Sigmoid colon (tissue), 7 donors: ENCODE results near the gene OR1E1. TPM values are rescaled to one million over a fixed set of nuclear protein-coding genes. Genes with fewer than 3 reads are reported as not detected.
"Not testable (repeated sequence)": the region's sequence is repeated elsewhere in the genome, so short reads cannot be mapped to it uniquely, and the experiment has no call there.

Source experiments
- DNase-seq: peaks from one replicate; pipeline ENCODE4 v3.0.0-alpha.2; 2019
- H3K27ac ChIP-seq, 4 donors: fragments of 200-600 bp; sonication (generic); one replicate each; pipeline ENCODE4 v1.5.1; 2016 to 2019; ENCODE audit warnings: mild to moderate bottlenecking in 1 of 4
- H3K27me3 ChIP-seq, 3 donors: fragments of 200-600 bp; sonication (generic); one replicate each; pipeline ENCODE4 v1.5.1; 2019; ENCODE audit warnings: mild to moderate bottlenecking in 1 of 3
- H3K36me3 ChIP-seq, 4 donors: fragments of 200-600 bp; sonication (generic); one replicate each; pipeline ENCODE4 v1.5.1; 2016 to 2019
- H3K4me1 ChIP-seq, 4 donors: fragments of 200-600 bp; sonication (generic); one replicate each; pipeline ENCODE4 v1.5.1; 2017 to 2019
- H3K4me3 ChIP-seq, 4 donors: fragments of 200-600 bp; sonication (generic); one replicate each; pipeline ENCODE4 v1.5.1; 2017 to 2019; ENCODE audit warnings: mild to moderate bottlenecking in 2 of 4, moderate library complexity in 1 of 4
- H3K9me3 ChIP-seq, 4 donors: fragments of 200-600 bp in 3 of 4; sonication (generic) in 3 of 4; one replicate each; pipeline versions ENCODE4 v1.5.1 to v1.6.1; 2013 to 2019
- CTCF ChIP-seq, 4 experiments: fragments of 450-650 bp in 3 of 4; fragments of 200-600 bp in 1 of 4; IDR thresholded peaks; one replicate each; pipeline ENCODE4 v1.5.1; 2016 to 2019; ENCODE audit warnings: antibody characterized with exemption in 4 of 4, mild to moderate bottlenecking in 3 of 4, moderate library complexity in 2 of 4
- EP300 ChIP-seq, 4 donors: sonication (generic); formaldehyde crosslinking; IDR thresholded peaks; one replicate each; pipeline ENCODE4 v1.6.1; 2017; ENCODE audit warnings: antibody characterized with exemption in 4 of 4
- POLR2A ChIP-seq, 2 donors: fragments of 450-650 bp; IDR thresholded peaks; one replicate each; pipeline ENCODE4 v1.6.1; 2016; ENCODE audit warnings: antibody characterized with exemption in 2 of 2, mild to moderate bottlenecking in 2 of 2, moderate library complexity in 2 of 2
- POLR2AphosphoS5 ChIP-seq, 4 donors: sonication (generic); formaldehyde crosslinking; IDR thresholded peaks; one replicate each; pipeline ENCODE4 v1.6.1; 2017; ENCODE audit warnings: antibody characterized with exemption in 4 of 4
- WGBS, 2 donors: extraction: QIAGEN DNeasy Blood & Tissue Kit; methylation state at CpG; one replicate each; pipeline ENCODE4 v1.1.7; 2013; 5-methylcytosine and 5-hydroxymethylcytosine counted together
- intact Hi-C: fragments of 100-400 bp; cut with DNase I; formaldehyde crosslinking; loops from one replicate; pipeline ENCODE4 v1.15.1; 2023
- polyA plus RNA-seq, 3 donors: library from polyadenylated mRNA; stranded (reverse); fragments of 200-250 nt; gene quantifications; one replicate each; pipeline ENCODE4 v1.2.3, GENCODE V29; 2013
- total RNA-seq, 4 donors: library from RNA; depleted of rRNA; stranded (reverse); fragments of >200 nt; gene quantifications; one replicate each; pipeline ENCODE4 v1.1.0, GENCODE V29; 2016
- donor health status: healthy with polysubstance abuse.
- donor health status: Bipolar disorder and iron deficiency.
- donor health status: healthy.

The OR1E1 gene
- under 1 TPM in 1 of 4 donors, not detected in 3; 0.33 TPM for total RNA-seq
- not detected for polyA plus RNA-seq

- Histone ChIP-seq H3K27me3 (no peaks in the 10 kb centered on the region), H3K4me3 (no peak within 1 kb of the TSS), H3K4me1 (no peaks in the 10 kb centered on the region), H3K36me3 (no peaks in the 10 kb centered on the region), H3K9me3 (no peaks in the 10 kb centered on the region), H3K27ac (no peak within 1 kb of the TSS)
- DNase-seq = no peak
- TF ChIP-seq EP300 (IDR thresholded peaks at IDR 0.05) (no peak), POLR2A (IDR thresholded peaks at IDR 0.05) (no peak), CTCF (IDR thresholded peaks at IDR 0.05) (no peak), POLR2AphosphoS5 (IDR thresholded peaks at IDR 0.05) (no peak)
- intact Hi-C loops = no loop called here
- 81 to 89% methylated on average over 1 of the region's 1 CpG for WGBS, 2 donors
Measured at GRCh38 chr17:3398310-3398709, at the start of gene OR1E1. TSS of gene OR1E1 (minus strand) at chr17:3398410. CDS start at chr17:3398410, 0 bp downstream.

GRCh38 chr17:3447625-3448024 is 49.4 kb upstream of the OR1E1 start:
- intact Hi-C loops = no loop called here
- no peak overlapping the region for H3K27ac ChIP-seq
- H3K4me3 ChIP-seq = no peak overlapping the region
- no peaks in the 10 kb centered on the region for H3K4me1 ChIP-seq
- no peaks in the 10 kb centered on the region for H3K9me3 ChIP-seq
- WGBS, 2 donors = 57 to 66% methylated on average over 2 of the region's 2 CpGs
- no peak for DNase-seq
- TF ChIP-seq EP300 (IDR thresholded peaks at IDR 0.05) = no peak
- TF ChIP-seq CTCF (IDR thresholded peaks at IDR 0.05) = no peak
- no peaks in the 10 kb centered on the region for H3K27me3 ChIP-seq
- H3K36me3 ChIP-seq = no peaks in the 10 kb centered on the region

- Histone ChIP-seq H3K27ac (no peak overlapping the region), H3K9me3 (no peaks in the 10 kb centered on the region), H3K4me1 (no peaks in the 10 kb centered on the region), H3K27me3 (peaks cover 0 to 6% (median 0%) of the 10 kb centered on the region in 3 donors), H3K36me3 (no peaks in the 10 kb centered on the region), H3K4me3 (no peak overlapping the region)
- TF ChIP-seq POLR2AphosphoS5 (IDR thresholded peaks at IDR 0.05) = no peak
- TF ChIP-seq POLR2A (IDR thresholded peaks at IDR 0.05) = no peak
- no peak for TF ChIP-seq EP300 (IDR thresholded peaks at IDR 0.05)
- TF ChIP-seq CTCF (IDR thresholded peaks at IDR 0.05) = no peak
- intact Hi-C loops = no loop called here
- DNase-seq = no peak
- 73 to 87% methylated on average over 2 of the region's 2 CpGs for WGBS, 2 donors
Measured at GRCh38 chr17:3440451-3440850, 42.2 kb upstream of the OR1E1 start.

GRCh38 chr17:3438368-3438767 is 40.2 kb upstream of the OR1E1 start:
- no peak overlapping the region for H3K27ac ChIP-seq
- WGBS, 2 donors = 62 to 64% methylated on average over 1 of the region's 1 CpG
- TF ChIP-seq POLR2AphosphoS5 (IDR thresholded peaks at IDR 0.05) (no peak), POLR2A (IDR thresholded peaks at IDR 0.05) (no peak), CTCF (IDR thresholded peaks at IDR 0.05) (no peak), EP300 (IDR thresholded peaks at IDR 0.05) (no peak)
- no peaks in the 10 kb centered on the region for H3K36me3 ChIP-seq
- H3K9me3 ChIP-seq = no peaks in the 10 kb centered on the region
- no peaks in the 10 kb centered on the region for H3K4me1 ChIP-seq
- peaks cover 0 to 6% (median 0%) of the 10 kb centered on the region in 3 donors for H3K27me3 ChIP-seq
- no peak overlapping the region for H3K4me3 ChIP-seq
- intact Hi-C loops = no loop called here
- no peak for DNase-seq

GRCh38 chr17:3433741-3434140 is 35.5 kb upstream of the OR1E1 start, which contains the start of gene OR1E2:
TSS of gene OR1E2 (minus strand) at chr17:3433841. CDS start at chr17:3433841, 0 bp downstream.
- H3K27ac ChIP-seq = no peak within 1 kb of the TSS
- H3K27me3 ChIP-seq = peaks cover 0 to 6% (median 0%) of the 10 kb centered on the region in 3 donors
- H3K4me3 ChIP-seq = no peak within 1 kb of the TSS
- no peak for DNase-seq
- TF ChIP-seq POLR2A (IDR thresholded peaks at IDR 0.05) (no peak), CTCF (IDR thresholded peaks at IDR 0.05) (no peak), EP300 (IDR thresholded peaks at IDR 0.05) (no peak), POLR2AphosphoS5 (IDR thresholded peaks at IDR 0.05) (no peak)
- 78 to 80% methylated on average over 3 of the region's 3 CpGs for WGBS, 2 donors
- intact Hi-C loops = no loop called here
- H3K4me1 ChIP-seq = no peaks in the 10 kb centered on the region
- no peaks in the 10 kb centered on the region for H3K36me3 ChIP-seq
- peaks cover 0 to 3% (median 0%) of the 10 kb centered on the region in 4 donors for H3K9me3 ChIP-seq

- H3K9me3 ChIP-seq, H3K27me3 ChIP-seq, H3K27ac ChIP-seq, H3K4me3 ChIP-seq, DNase-seq, intact Hi-C loops, H3K36me3 ChIP-seq, H3K4me1 ChIP-seq: not testable (repeated sequence)
- WGBS, 2 donors = 25 to 37% methylated on average over 7 of the region's 7 CpGs
Measured at GRCh38 chr17:3433215-3433614, 35.0 kb upstream of the OR1E1 start.
